Kidney epithelial cell (primary cell): ENCODE data around the gene PTPRF. TPM values are rescaled to one million over a fixed set of nuclear protein-coding genes. Genes with fewer than 3 reads are reported as not detected.

ENCODE experiments used
- DNase-seq: peaks from one replicate; pipeline ENCODE4 v3.0.0-alpha.2; 2010; ENCODE audit warnings: low read depth
- H3K27me3 ChIP-seq: 2 replicates; pipeline ENCODE4 v1.6.0; 2011; ENCODE audit warnings: low read length; ENCODE audit not compliant: control insufficient read depth, insufficient read depth
- H3K36me3 ChIP-seq: 2 replicates; pipeline ENCODE4 v1.5.1; 2011; ENCODE audit warnings: low read length; ENCODE audit not compliant: control insufficient read depth, insufficient read depth
- H3K4me3 ChIP-seq: 2 replicates; pipeline ENCODE4 v1.5.1; 2011; ENCODE audit warnings: low read depth, mild to moderate bottlenecking, control low read depth, low read length
- CTCF ChIP-seq: IDR thresholded peaks from 2 replicates; pipeline ENCODE4 v1.5.1; 2011; ENCODE audit warnings: mild to moderate bottlenecking, moderate library complexity, low read length, control low read depth, inconsistent platforms; ENCODE audit not compliant: insufficient read depth, poor library complexity, severe bottlenecking
- total RNA-seq: library from RNA; depleted of rRNA; stranded (reverse); fragments of >200 nt; gene quantifications from 2 replicates; pipeline ENCODE4 v1.2.3, GENCODE V29; 2015

PTPRF gene
- total RNA-seq, 1 donor from 2014 or later = 297 TPM

- H3K27me3 ChIP-seq = no peaks in the 10 kb centered on the region
- H3K4me3 ChIP-seq = no peak overlapping the region
- no peak for TF ChIP-seq CTCF
- peaks cover 3% of the 10 kb centered on the region for H3K36me3 ChIP-seq
- no peak for DNase-seq
Observed at GRCh38 chr1:43576521-43576920, 45.8 kb downstream of the PTPRF start.

- H3K4me3 ChIP-seq = no peak overlapping the region
- no peak for DNase-seq
- peaks cover 3% of the 10 kb centered on the region for H3K36me3 ChIP-seq
- TF ChIP-seq CTCF = no peak
- H3K27me3 ChIP-seq = no peaks in the 10 kb centered on the region
Observed at GRCh38 chr1:43577655-43578542, 47.2 kb downstream of the PTPRF start.

GRCh38 chr1:43580039-43580438 lies 49.4 kb downstream of the PTPRF start:
- no peak for DNase-seq
- TF ChIP-seq CTCF = no peak
- Histone ChIP-seq H3K36me3 (peaks cover 3% of the 10 kb centered on the region), H3K4me3 (no peak overlapping the region), H3K27me3 (no peaks in the 10 kb centered on the region)

GRCh38 chr1:43582162-43582566 lies 51.5 kb downstream of the PTPRF start:
- no peak for TF ChIP-seq CTCF

GRCh38 chr1:43583058-43583457 lies 52.4 kb downstream of the PTPRF start:
- Histone ChIP-seq H3K36me3 (peaks cover 3% of the 10 kb centered on the region), H3K27me3 (no peaks in the 10 kb centered on the region), H3K4me3 (no peak overlapping the region)
- DNase-seq = no peak
- no peak for TF ChIP-seq CTCF

More at GRCh38 chr1:43582162-43582566, 51.5 kb downstream of the PTPRF start:
- H3K36me3 ChIP-seq = peaks cover 3% of the 10 kb centered on the region
- DNase-seq = peak; percentile 94
- H3K4me3 ChIP-seq = no peak overlapping the region
- H3K27me3 ChIP-seq = no peaks in the 10 kb centered on the region
